Measurements from ENCODE around the gene DLGAP3.
"Not testable (repeated sequence)": the region's sequence is repeated elsewhere in the genome, so short reads cannot be mapped to it uniquely, and the experiment has no call there.

Gene DLGAP3

GRCh38 chr1:34825455-34826091 lies 103.9 kb downstream of the DLGAP3 start:
- no peak for DNase-seq (ENCODE audit: low spot score)
- in situ Hi-C loops (cut with MboI; ENCODE audit: low sequenced_read_pairs, unreplicated experiment): no loop called here
- no peak for TF ChIP-seq CTCF (IDR thresholded peaks at IDR 0.05; ENCODE audit: borderline replicate concordance, control extremely low read depth, extremely low read depth, insufficient read depth, missing control alignments)

GRCh38 chr1:34824817-34825454 lies 104.5 kb downstream of the DLGAP3 start:
- DNase-seq (ENCODE audit: low spot score): no peak
- in situ Hi-C loops (cut with MboI; ENCODE audit: low sequenced_read_pairs, unreplicated experiment): no loop called here
- no peak for TF ChIP-seq CTCF (IDR thresholded peaks at IDR 0.05; ENCODE audit: borderline replicate concordance, control extremely low read depth, extremely low read depth, insufficient read depth, missing control alignments)

GRCh38 chr1:34822202-34822601 lies 107.2 kb downstream of the DLGAP3 start:
- in situ Hi-C loops (cut with MboI; ENCODE audit: low sequenced_read_pairs, unreplicated experiment): no loop called here
- no peak for DNase-seq (ENCODE audit: low spot score)
- no peak for TF ChIP-seq CTCF (IDR thresholded peaks at IDR 0.05; ENCODE audit: borderline replicate concordance, control extremely low read depth, extremely low read depth, insufficient read depth, missing control alignments)

- DNase-seq (ENCODE audit: low spot score); in situ Hi-C loops (cut with MboI; ENCODE audit: low sequenced_read_pairs, unreplicated experiment): not testable (repeated sequence)
Observed at GRCh38 chr1:34818862-34819261, 110.6 kb downstream of the DLGAP3 start.

GRCh38 chr1:34816778-34817177 lies 112.7 kb downstream of the DLGAP3 start:
- TF ChIP-seq CTCF (IDR thresholded peaks at IDR 0.05; ENCODE audit: borderline replicate concordance, control extremely low read depth, extremely low read depth, insufficient read depth, missing control alignments): no peak
- DNase-seq (ENCODE audit: low spot score): no peak
- in situ Hi-C loops (cut with MboI; ENCODE audit: low sequenced_read_pairs, unreplicated experiment): no loop called here

GRCh38 chr1:34816332-34816731 lies 113.1 kb downstream of the DLGAP3 start:
- TF ChIP-seq CTCF (IDR thresholded peaks at IDR 0.05; ENCODE audit: borderline replicate concordance, control extremely low read depth, extremely low read depth, insufficient read depth, missing control alignments): no peak
- in situ Hi-C loops (cut with MboI; ENCODE audit: low sequenced_read_pairs, unreplicated experiment): no loop called here
- no peak for DNase-seq (ENCODE audit: low spot score)
